Tibial nerve (tissue), 4 donors: ENCODE data around the gene SIGLEC7.

Source experiments
- EP300 ChIP-seq, 2 donors: sonication (generic); formaldehyde crosslinking; IDR thresholded peaks; one replicate each; pipeline ENCODE4 v1.6.1; 2017; ENCODE audit warnings: antibody characterized with exemption in 2 of 2, mild to moderate bottlenecking in 1 of 2
- POLR2A ChIP-seq, 2 donors: fragments of 450-650 bp; IDR thresholded peaks; one replicate each; pipeline ENCODE4 v1.6.1; 2017; ENCODE audit warnings: antibody characterized with exemption in 2 of 2, mild to moderate bottlenecking in 2 of 2, moderate library complexity in 2 of 2
- TF ChIP-seq, protein P1 (sequence below), 5 experiments: fragments of 200-600 bp in 3 of 5; fragments of 450-650 bp in 2 of 5; sonication (generic) in 3 of 5; IDR thresholded peaks; one replicate each; pipeline ENCODE4 v1.5.1; 2016 to 2019; ENCODE audit warnings: antibody characterized with exemption in 5 of 5, mild to moderate bottlenecking in 3 of 5, moderate library complexity in 2 of 5

DNA sequence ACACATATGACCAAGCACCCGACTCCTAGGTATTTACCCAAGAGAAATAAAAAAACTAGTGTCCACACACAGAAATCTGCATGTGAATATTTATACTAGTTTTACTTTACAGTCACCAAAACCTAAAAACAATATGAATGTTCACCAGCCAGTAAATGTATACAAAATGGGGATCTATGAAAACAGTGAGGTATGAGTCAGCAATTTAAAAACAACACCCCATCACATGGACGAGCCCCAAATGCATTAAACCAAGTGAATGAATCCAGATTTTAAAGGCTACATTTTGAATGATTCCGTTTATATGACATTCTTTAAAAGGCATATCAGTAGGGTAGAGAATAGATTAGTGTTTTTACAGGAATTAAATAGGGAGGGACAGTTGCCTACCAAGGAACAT is 22.1 kb downstream of the SIGLEC7 start:
- TF ChIP-seq, protein P1, sequence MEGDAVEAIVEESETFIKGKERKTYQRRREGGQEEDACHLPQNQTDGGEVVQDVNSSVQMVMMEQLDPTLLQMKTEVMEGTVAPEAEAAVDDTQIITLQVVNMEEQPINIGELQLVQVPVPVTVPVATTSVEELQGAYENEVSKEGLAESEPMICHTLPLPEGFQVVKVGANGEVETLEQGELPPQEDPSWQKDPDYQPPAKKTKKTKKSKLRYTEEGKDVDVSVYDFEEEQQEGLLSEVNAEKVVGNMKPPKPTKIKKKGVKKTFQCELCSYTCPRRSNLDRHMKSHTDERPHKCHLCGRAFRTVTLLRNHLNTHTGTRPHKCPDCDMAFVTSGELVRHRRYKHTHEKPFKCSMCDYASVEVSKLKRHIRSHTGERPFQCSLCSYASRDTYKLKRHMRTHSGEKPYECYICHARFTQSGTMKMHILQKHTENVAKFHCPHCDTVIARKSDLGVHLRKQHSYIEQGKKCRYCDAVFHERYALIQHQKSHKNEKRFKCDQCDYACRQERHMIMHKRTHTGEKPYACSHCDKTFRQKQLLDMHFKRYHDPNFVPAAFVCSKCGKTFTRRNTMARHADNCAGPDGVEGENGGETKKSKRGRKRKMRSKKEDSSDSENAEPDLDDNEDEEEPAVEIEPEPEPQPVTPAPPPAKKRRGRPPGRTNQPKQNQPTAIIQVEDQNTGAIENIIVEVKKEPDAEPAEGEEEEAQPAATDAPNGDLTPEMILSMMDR (IDR thresholded peaks at IDR 0.05): no peak
- TF ChIP-seq POLR2A (IDR thresholded peaks at IDR 0.05) (no peak), EP300 (IDR thresholded peaks at IDR 0.05) (no peak)
